HepG2 (cell line): ENCODE measurements around the gene ALOX12. TPM values are rescaled to one million over a fixed set of nuclear protein-coding genes. Genes with fewer than 3 reads are reported as not detected.

ENCODE experiments used
- ERF ChIP-seq: IDR thresholded peaks from 2 replicates; pipeline ENCODE4 v1.6.1; 2018; ENCODE audit warnings: missing biosample characterization, missing genetic modification reagents
- IRF2 ChIP-seq: IDR thresholded peaks from 2 replicates; pipeline ENCODE4 v1.6.1; 2018; ENCODE audit warnings: missing genetic modification reagents, missing compliant biosample characterization
- KDM2A ChIP-seq: sonication (generic); formaldehyde crosslinking; IDR thresholded peaks from 2 replicates; pipeline ENCODE4 v1.4.0; 2020; ENCODE audit warnings: low read depth, missing genetic modification reagents, borderline replicate concordance
- KIAA2018 ChIP-seq: sonication (generic); formaldehyde crosslinking; IDR thresholded peaks from 2 replicates; pipeline ENCODE4 v1.5.0; 2020; ENCODE audit warnings: mild to moderate bottlenecking, missing genetic modification reagents, borderline replicate concordance
- MIER3 ChIP-seq: IDR thresholded peaks from 2 replicates; pipeline ENCODE4 v1.6.1; 2016; ENCODE audit warnings: missing compliant biosample characterization, borderline replicate concordance
- MXD4 ChIP-seq: IDR thresholded peaks from 2 replicates; pipeline ENCODE4 v1.6.1; 2016; ENCODE audit warnings: mild to moderate bottlenecking, missing biosample characterization, missing genetic modification reagents
- NCOR1 ChIP-seq: fragments of 200-600 bp; sonication (generic); IDR thresholded peaks from 2 replicates; pipeline ENCODE4 v1.7.0; 2017; ENCODE audit warnings: antibody characterized with exemption, low read length, borderline replicate concordance
- PHF20 ChIP-seq: sonication (generic); formaldehyde crosslinking; IDR thresholded peaks from 2 replicates; pipeline ENCODE4 v1.5.0; 2020; ENCODE audit warnings: mild to moderate bottlenecking, missing genetic modification reagents
- RARA ChIP-seq: IDR thresholded peaks from 2 replicates; pipeline ENCODE4 v1.6.1; 2016; ENCODE audit warnings: missing genetic modification reagents, missing compliant biosample characterization
- RARG ChIP-seq: sonication (generic); formaldehyde crosslinking; IDR thresholded peaks from 2 replicates; pipeline ENCODE4 v1.4.0; 2020; ENCODE audit warnings: low read depth, mild to moderate bottlenecking, missing genetic modification reagents
- SIX1 ChIP-seq: sonication (generic); formaldehyde crosslinking; IDR thresholded peaks from 2 replicates; pipeline ENCODE4 v1.4.0; 2020; ENCODE audit warnings: missing genetic modification reagents, borderline replicate concordance
- STAG1 ChIP-seq: sonication (generic); formaldehyde crosslinking; IDR thresholded peaks from 2 replicates; pipeline ENCODE4 v1.4.0; 2020; ENCODE audit warnings: missing genetic modification reagents
- ZBTB7B ChIP-seq: sonication (generic); formaldehyde crosslinking; IDR thresholded peaks from 2 replicates; pipeline ENCODE4 v1.4.0; 2020; ENCODE audit warnings: missing genetic modification reagents
- ZMAT3 ChIP-seq: sonication (generic); formaldehyde crosslinking; conservative IDR thresholded peaks from 2 replicates; pipeline ENCODE4 v1.7.0; 2021; ENCODE audit warnings: missing genetic modification reagents
- ZNF235 ChIP-seq: sonication (generic); formaldehyde crosslinking; IDR thresholded peaks from 2 replicates; pipeline ENCODE4 v1.8.1; 2023; ENCODE audit warnings: mild to moderate bottlenecking, missing genetic modification reagents, borderline replicate concordance
- ZNF614 ChIP-seq: IDR thresholded peaks from 2 replicates; pipeline ENCODE4 v1.6.1; 2018; ENCODE audit warnings: missing biosample characterization, missing genetic modification reagents, inconsistent platforms, borderline replicate concordance
- ZNF782 ChIP-seq: sonication (generic); formaldehyde crosslinking; IDR thresholded peaks from 2 replicates; pipeline ENCODE4 v1.4.0; 2020; ENCODE audit warnings: missing genetic modification reagents, mild to moderate bottlenecking, borderline replicate concordance
- ZNF850 ChIP-seq: sonication (generic); formaldehyde crosslinking; conservative IDR thresholded peaks from 2 replicates; pipeline ENCODE4 v1.9.0; 2021; ENCODE audit warnings: mild to moderate bottlenecking, missing genetic modification reagents
- polyA plus RNA-seq, 8 experiments: library from polyadenylated mRNA; depleted of rRNA in 3 of 8; stranded (reverse) in 7 of 8; unstranded in 1 of 8; fragments of >200 nt; fragmentation: Illumina TruSeq in 4 of 8; extraction: Trizol in 4 of 8; gene quantifications; 2 replicates each; pipeline versions ENCODE4 v1.2.1 to v1.2.3, GENCODE V29; 2011 to 2016; ENCODE audit warnings: low read depth in 4 of 8, missing spikeins in 1 of 8, mixed read lengths in 1 of 8; ENCODE audit not compliant: insufficient read depth in 1 of 8
- total RNA-seq, 5 experiments: library from RNA; depleted of rRNA; stranded (reverse); fragments of >200 nt; fragmentation: Illumina TruSeq; extraction: Trizol; gene quantifications; 2 replicates each; pipeline ENCODE4 v1.2.3, GENCODE V29; 2016; ENCODE audit warnings: low read depth in 1 of 5
- TF ChIP-seq, protein P1 (sequence below): sonication (generic); formaldehyde crosslinking; IDR thresholded peaks from 2 replicates; pipeline ENCODE4 v1.4.0; 2020; ENCODE audit warnings: missing genetic modification reagents
- TF ChIP-seq, protein P2 (sequence below): sonication (generic); formaldehyde crosslinking; IDR thresholded peaks from 2 replicates; pipeline ENCODE4 v1.4.0; 2020; ENCODE audit warnings: missing genetic modification reagents

The ALOX12 gene
- total and polyA plus RNA-seq, 2 of the 13 experiments (the other 11 are each of a cell fraction or from before 2014, with no cell fraction given): not detected

DNA sequence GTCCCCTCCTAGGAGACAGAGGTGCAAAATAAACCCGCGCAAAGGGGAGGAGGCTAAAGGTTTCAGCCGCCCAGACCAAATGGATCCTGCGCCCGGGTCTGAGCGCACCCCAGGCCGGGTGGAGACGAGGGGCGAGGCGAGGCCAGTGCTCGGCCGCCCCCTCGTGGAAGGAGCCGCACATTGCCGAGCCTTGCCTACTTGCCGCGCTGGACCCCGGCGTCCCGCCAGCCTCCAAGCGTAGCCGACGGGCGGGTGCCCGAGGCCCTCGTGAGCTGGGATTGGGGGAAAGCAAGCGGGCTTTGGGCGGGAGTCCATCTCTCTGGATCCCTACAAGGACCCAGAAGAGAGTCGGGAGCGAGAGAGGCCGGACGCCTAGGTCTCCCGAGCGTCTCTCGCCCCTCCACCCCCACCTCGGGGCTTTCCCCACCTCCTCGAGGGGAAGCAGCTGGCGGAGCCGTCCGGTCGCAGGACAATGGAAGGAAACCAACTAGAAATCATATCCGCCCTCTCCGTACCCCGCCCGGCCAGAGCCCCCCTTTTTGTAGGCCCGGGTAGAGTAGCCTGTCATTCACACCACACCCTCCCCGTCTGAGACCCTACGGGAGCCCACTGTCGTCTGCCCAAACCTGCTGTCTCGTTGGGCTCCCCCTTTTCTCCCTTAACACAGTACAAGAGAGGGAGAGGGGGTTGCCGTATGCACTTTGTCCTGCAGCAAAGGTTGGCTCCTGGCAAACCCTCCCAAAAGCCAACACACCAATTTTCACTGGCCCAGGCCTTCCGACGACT is 26.3 kb downstream of the ALOX12 start (continued):
- TF ChIP-seq MXD4 (CRISPR knock-in tag): no peak
- peak; percentile 45 for TF ChIP-seq ERF (CRISPR knock-in tag)
- no peak for TF ChIP-seq ZNF782 (CRISPR knock-in tag)
- TF ChIP-seq KIAA2018 (CRISPR knock-in tag): no peak
- TF ChIP-seq, protein P1, sequence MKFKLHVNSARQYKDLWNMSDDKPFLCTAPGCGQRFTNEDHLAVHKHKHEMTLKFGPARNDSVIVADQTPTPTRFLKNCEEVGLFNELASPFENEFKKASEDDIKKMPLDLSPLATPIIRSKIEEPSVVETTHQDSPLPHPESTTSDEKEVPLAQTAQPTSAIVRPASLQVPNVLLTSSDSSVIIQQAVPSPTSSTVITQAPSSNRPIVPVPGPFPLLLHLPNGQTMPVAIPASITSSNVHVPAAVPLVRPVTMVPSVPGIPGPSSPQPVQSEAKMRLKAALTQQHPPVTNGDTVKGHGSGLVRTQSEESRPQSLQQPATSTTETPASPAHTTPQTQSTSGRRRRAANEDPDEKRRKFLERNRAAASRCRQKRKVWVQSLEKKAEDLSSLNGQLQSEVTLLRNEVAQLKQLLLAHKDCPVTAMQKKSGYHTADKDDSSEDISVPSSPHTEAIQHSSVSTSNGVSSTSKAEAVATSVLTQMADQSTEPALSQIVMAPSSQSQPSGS (CRISPR knock-in tag): no peak
- no peak for TF ChIP-seq RARA (CRISPR knock-in tag)
- TF ChIP-seq SIX1 (CRISPR knock-in tag): 0 out of 2 replicates have a peak, but pooled peaks have one; percentile 17
- peak; percentile 85 for TF ChIP-seq ZBTB7B (CRISPR knock-in tag)
- peak; percentile 87 for TF ChIP-seq STAG1 (CRISPR knock-in tag)
- TF ChIP-seq RARG (CRISPR knock-in tag): no peak
- TF ChIP-seq ZNF235 (CRISPR knock-in tag): no peak
- TF ChIP-seq KDM2A: peak; percentile 62; the same call in 1 of the 2 replicates
- no peak for TF ChIP-seq ZNF850
- no peak for TF ChIP-seq PHF20 (CRISPR knock-in tag)
- no peak; the same call in 1 of the 2 replicates for TF ChIP-seq ZNF614
- TF ChIP-seq, protein P2, sequence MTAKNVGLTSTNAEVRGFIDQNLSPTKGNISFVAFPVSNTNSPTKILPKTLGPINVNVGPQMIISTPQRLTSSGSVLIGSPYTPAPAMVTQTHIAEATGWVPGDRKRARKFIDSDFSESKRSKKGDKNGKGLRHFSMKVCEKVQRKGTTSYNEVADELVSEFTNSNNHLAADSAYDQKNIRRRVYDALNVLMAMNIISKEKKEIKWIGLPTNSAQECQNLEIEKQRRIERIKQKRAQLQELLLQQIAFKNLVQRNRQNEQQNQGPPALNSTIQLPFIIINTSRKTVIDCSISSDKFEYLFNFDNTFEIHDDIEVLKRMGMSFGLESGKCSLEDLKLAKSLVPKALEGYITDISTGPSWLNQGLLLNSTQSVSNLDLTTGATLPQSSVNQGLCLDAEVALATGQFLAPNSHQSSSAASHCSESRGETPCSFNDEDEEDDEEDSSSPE (CRISPR knock-in tag): peak; percentile 70
- no peak for TF ChIP-seq MIER3
- TF ChIP-seq ZMAT3 (CRISPR knock-in tag): peak; percentile 84; the same call in 1 of the 2 replicates
- no peak for TF ChIP-seq NCOR1
- no peak; the same call in 1 of the 2 replicates for TF ChIP-seq IRF2 (CRISPR knock-in tag)
